Measurements from ENCODE around the gene SIX1. TPM values are rescaled to one million over a fixed set of nuclear protein-coding genes. Genes with fewer than 3 reads are reported as not detected.

Gene SIX1
- total RNA-seq, 1 experiment from 2014 or later = 7.4 TPM

GRCh38 chr14:60654334-60654821, 5.1 kb upstream of the SIX1 start:
- no peak overlapping the region for H3K4me3 ChIP-seq (ENCODE audit: low read depth in 2 of 2, low read length in 2 of 2)
- intact Hi-C loops (cut with micrococcal nuclease; ENCODE audit: unreplicated experiment) = loop anchor here (10.0 kb wide), 1 partner anchor 370 kb away; no protein-coding TSS in a partner anchor

GRCh38 chr14:60653701-60654161, 4.5 kb upstream of the SIX1 start:
- CTCF ChIA-PET = no interaction called here

More at GRCh38 chr14:60654334-60654821, 5.1 kb upstream of the SIX1 start:
- Histone ChIP-seq H3K27ac (ENCODE audit: low read length) (no peak overlapping the region), H3K36me3 (ENCODE audit: control insufficient read depth, insufficient read depth, low read length) (no peaks in the 10 kb centered on the region), H3K9me3 (ENCODE audit: control insufficient read depth, insufficient read depth, low read depth, low read length) (no peaks in the 10 kb centered on the region), H3K27me3 (ENCODE audit: control insufficient read depth, insufficient read depth, low read length) (no peaks in the 10 kb centered on the region), H3K4me1 (ENCODE audit: control insufficient read depth, insufficient read depth, low read length) (peaks cover 30% of the 10 kb centered on the region)
- ATAC-seq (no peak), DNase-seq (ENCODE audit: low read depth, low spot score) (no peak)
- BruUV-seq (replicated peaks) = no TSS peak
- POLR2A ChIA-PET = no interaction called here
- in situ Hi-C loops (cut with HindIII; ENCODE audit: low pct_unique_long_range_greater_than_20kb, low sequenced_read_pairs) = no loop called here
- CTCF ChIA-PET = no interaction called here
- TF ChIP-seq TCF7L2 (IDR thresholded peaks at IDR 0.05; ENCODE audit: low read depth, low read length) (no peak), POLR2AphosphoS5 (IDR thresholded peaks at IDR 0.05; ENCODE audit: low read depth, low read length) (no peak), CTCF (IDR thresholded peaks at IDR 0.05) (no peak), REST (IDR thresholded peaks at IDR 0.05; ENCODE audit: insufficient read depth in 1 of 2, low read depth in 2 of 2, low read length in 1 of 2) (no peak), SIN3A (IDR thresholded peaks at IDR 0.05; ENCODE audit: borderline replicate concordance, insufficient read depth, low read depth, low read length) (no peak)

More at GRCh38 chr14:60653701-60654161, 4.5 kb upstream of the SIX1 start:
- POLR2A ChIA-PET = no interaction called here
- H3K9me3 ChIP-seq (ENCODE audit: control insufficient read depth, insufficient read depth, low read depth, low read length) = no peaks in the 10 kb centered on the region
- TF ChIP-seq POLR2AphosphoS5 (IDR thresholded peaks at IDR 0.05; ENCODE audit: low read depth, low read length) (no peak), SIN3A (IDR thresholded peaks at IDR 0.05; ENCODE audit: borderline replicate concordance, insufficient read depth, low read depth, low read length) (no peak), REST (IDR thresholded peaks at IDR 0.05; ENCODE audit: insufficient read depth in 1 of 2, low read depth in 2 of 2, low read length in 1 of 2) (no peak), TCF7L2 (IDR thresholded peaks at IDR 0.05; ENCODE audit: low read depth, low read length) (no peak), CTCF (IDR thresholded peaks at IDR 0.05) (no peak)
- DNase-seq (ENCODE audit: low read depth, low spot score) (no peak), ATAC-seq (no peak)
- H3K27ac ChIP-seq (ENCODE audit: low read length) = peak overlapping the region; percentile 68; the same call in 1 of the 2 replicates
- intact Hi-C loops (cut with micrococcal nuclease; ENCODE audit: unreplicated experiment) (loop anchor here (10.0 kb wide), 1 partner anchor 371 kb away; no protein-coding TSS in a partner anchor), in situ Hi-C loops (cut with HindIII; ENCODE audit: low pct_unique_long_range_greater_than_20kb, low sequenced_read_pairs) (no loop called here)
- peaks cover 27% of the 10 kb centered on the region for H3K4me1 ChIP-seq (ENCODE audit: control insufficient read depth, insufficient read depth, low read length)
- H3K4me3 ChIP-seq (ENCODE audit: low read depth in 2 of 2, low read length in 2 of 2) = peak overlapping the region in 1 of 2 experiments; percentile 23; a peak in 2 of 4 replicates
- BruUV-seq (replicated peaks) = no TSS peak
- no peaks in the 10 kb centered on the region for H3K27me3 ChIP-seq (ENCODE audit: control insufficient read depth, insufficient read depth, low read length)
- no peaks in the 10 kb centered on the region for H3K36me3 ChIP-seq (ENCODE audit: control insufficient read depth, insufficient read depth, low read length)
